ENCODE data around the gene PLEK2.

PLEK2 gene

DNA sequence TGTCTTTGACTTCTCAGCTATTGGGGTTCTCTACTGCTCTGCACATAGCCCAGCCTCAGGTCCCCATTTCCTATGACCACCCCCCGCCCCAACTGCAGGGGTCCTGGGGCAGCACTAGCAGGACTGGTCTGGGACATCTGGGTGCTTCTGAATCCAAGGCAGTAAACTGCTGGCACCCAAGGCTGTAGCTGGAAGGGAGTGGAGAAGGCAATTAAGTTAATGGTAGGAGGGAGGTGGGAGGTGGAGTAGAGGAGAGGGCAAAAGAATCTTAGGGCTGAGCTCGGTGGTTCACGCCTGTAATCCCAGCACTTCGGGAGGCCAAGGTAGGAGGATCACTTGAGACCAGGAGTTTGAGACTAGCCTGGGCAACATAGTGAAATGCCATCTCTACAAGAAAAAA, 11.5 kb downstream of the PLEK2 start:
- Mint-ChIP-seq H3K27ac (no peak overlapping the region), H3K4me3 (no peak overlapping the region), H3K4me1 (ENCODE audit: low read depth) (no peaks in the 10 kb centered on the region), H3K36me3 (ENCODE audit: low read depth) (no peaks in the 10 kb centered on the region), H3K9me3 (no peaks in the 10 kb centered on the region), H3K27me3 (peaks cover 10% of the 10 kb centered on the region)
- intact Hi-C loops (cut with micrococcal nuclease), result no loop called here

- Mint-ChIP-seq H3K27ac (no peak overlapping the region), H3K4me3 (no peak overlapping the region), H3K9me3 (no peaks in the 10 kb centered on the region), H3K36me3 (ENCODE audit: low read depth) (no peaks in the 10 kb centered on the region), H3K27me3 (peaks cover 10% of the 10 kb centered on the region), H3K4me1 (ENCODE audit: low read depth) (no peaks in the 10 kb centered on the region)
- intact Hi-C loops (cut with micrococcal nuclease), result no loop called here
These were observed 14.4 kb downstream of the PLEK2 start for GRCh38 chr14:67397536-67397935.

- no peaks in the 10 kb centered on the region for H3K9me3 Mint-ChIP-seq
- H3K36me3 Mint-ChIP-seq (ENCODE audit: low read depth), result no peaks in the 10 kb centered on the region
- intact Hi-C loops (cut with micrococcal nuclease), result no loop called here
- peaks cover 10% of the 10 kb centered on the region for H3K27me3 Mint-ChIP-seq
- H3K27ac Mint-ChIP-seq, result no peak overlapping the region
- no peak overlapping the region for H3K4me3 Mint-ChIP-seq
- H3K4me1 Mint-ChIP-seq (ENCODE audit: low read depth), result no peaks in the 10 kb centered on the region
These were observed 15.5 kb downstream of the PLEK2 start for GRCh38 chr14:67396381-67396970.

- intact Hi-C loops (cut with micrococcal nuclease), result no loop called here
These were observed 16.1 kb downstream of the PLEK2 start for GRCh38 chr14:67395876-67396189.

GRCh38 chr14:67395086-67395875, 16.7 kb downstream of the PLEK2 start:
- intact Hi-C loops (cut with micrococcal nuclease), result no loop called here
- Mint-ChIP-seq H3K36me3 (ENCODE audit: low read depth) (no peaks in the 10 kb centered on the region), H3K27ac (no peak overlapping the region)

More at GRCh38 chr14:67395876-67396189, 16.1 kb downstream of the PLEK2 start:
- no peak overlapping the region for H3K27ac Mint-ChIP-seq
- H3K4me3 Mint-ChIP-seq, result no peak overlapping the region
- H3K9me3 Mint-ChIP-seq, result no peaks in the 10 kb centered on the region
- no peaks in the 10 kb centered on the region for H3K36me3 Mint-ChIP-seq (ENCODE audit: low read depth)
- no peaks in the 10 kb centered on the region for H3K4me1 Mint-ChIP-seq (ENCODE audit: low read depth)
- H3K27me3 Mint-ChIP-seq, result peaks cover 10% of the 10 kb centered on the region

GRCh38 chr14:67393689-67394088, 18.3 kb downstream of the PLEK2 start:
- Mint-ChIP-seq H3K9me3 (no peaks in the 10 kb centered on the region), H3K27ac (no peak overlapping the region), H3K4me3 (no peak overlapping the region), H3K27me3 (peaks cover 7% of the 10 kb centered on the region), H3K36me3 (ENCODE audit: low read depth) (no peaks in the 10 kb centered on the region), H3K4me1 (ENCODE audit: low read depth) (no peaks in the 10 kb centered on the region)
- intact Hi-C loops (cut with micrococcal nuclease), result no loop called here

More at GRCh38 chr14:67395086-67395875, 16.7 kb downstream of the PLEK2 start:
- H3K27me3 Mint-ChIP-seq, result peaks cover 10% of the 10 kb centered on the region
- H3K9me3 Mint-ChIP-seq, result no peaks in the 10 kb centered on the region
- H3K4me3 Mint-ChIP-seq, result no peak overlapping the region
- no peaks in the 10 kb centered on the region for H3K4me1 Mint-ChIP-seq (ENCODE audit: low read depth)

- no peak overlapping the region for H3K4me3 Mint-ChIP-seq
- no peaks in the 10 kb centered on the region for H3K36me3 Mint-ChIP-seq (ENCODE audit: low read depth)
- H3K27ac Mint-ChIP-seq, result no peak overlapping the region
- intact Hi-C loops (cut with micrococcal nuclease), result no loop called here
- H3K9me3 Mint-ChIP-seq, result no peaks in the 10 kb centered on the region
- peaks cover 3% of the 10 kb centered on the region for H3K27me3 Mint-ChIP-seq
- H3K4me1 Mint-ChIP-seq (ENCODE audit: low read depth), result no peaks in the 10 kb centered on the region
These were observed 19.2 kb downstream of the PLEK2 start for GRCh38 chr14:67392800-67393199.

- H3K4me3 Mint-ChIP-seq, result no peak overlapping the region
- H3K4me1 Mint-ChIP-seq (ENCODE audit: low read depth), result no peaks in the 10 kb centered on the region
- H3K27me3 Mint-ChIP-seq, result peaks cover 3% of the 10 kb centered on the region
- no peaks in the 10 kb centered on the region for H3K36me3 Mint-ChIP-seq (ENCODE audit: low read depth)
- intact Hi-C loops (cut with micrococcal nuclease), result no loop called here
- H3K27ac Mint-ChIP-seq, result no peak overlapping the region
- H3K9me3 Mint-ChIP-seq, result no peaks in the 10 kb centered on the region
These were observed 19.8 kb downstream of the PLEK2 start for GRCh38 chr14:67392123-67392522.

DNA sequence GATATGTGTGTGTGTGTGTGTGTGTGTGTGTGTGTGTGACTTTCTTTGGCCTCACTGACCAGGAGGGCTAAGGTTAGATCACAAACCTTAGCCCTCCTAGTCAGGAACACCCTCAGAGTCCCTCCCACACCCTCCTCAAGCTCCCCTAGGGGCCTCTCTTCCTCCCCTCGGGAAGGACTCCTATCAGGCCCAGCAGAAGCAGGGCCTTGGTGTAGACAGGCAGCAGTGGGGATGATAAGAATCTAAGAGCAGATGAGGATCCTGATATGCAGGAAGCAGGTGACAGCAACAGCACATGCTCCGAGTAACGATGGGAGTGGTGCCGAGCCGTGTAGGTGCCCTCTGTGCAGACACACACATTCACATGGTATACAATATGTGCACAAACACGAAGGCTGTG, 20.7 kb downstream of the PLEK2 start:
- Mint-ChIP-seq H3K27me3 (no peaks in the 10 kb centered on the region), H3K4me3 (no peak overlapping the region), H3K27ac (no peak overlapping the region), H3K4me1 (ENCODE audit: low read depth) (no peaks in the 10 kb centered on the region), H3K36me3 (ENCODE audit: low read depth) (peaks cover 6% of the 10 kb centered on the region), H3K9me3 (no peaks in the 10 kb centered on the region)
- intact Hi-C loops (cut with micrococcal nuclease), result no loop called here

- Mint-ChIP-seq H3K27me3 (no peaks in the 10 kb centered on the region), H3K27ac (no peak overlapping the region), H3K9me3 (no peaks in the 10 kb centered on the region), H3K4me3 (no peak overlapping the region), H3K36me3 (ENCODE audit: low read depth) (peaks cover 18% of the 10 kb centered on the region), H3K4me1 (ENCODE audit: low read depth) (no peaks in the 10 kb centered on the region)
- intact Hi-C loops (cut with micrococcal nuclease), result no loop called here
These were observed 22.0 kb downstream of the PLEK2 start for GRCh38 chr14:67389811-67390534.

- no peak overlapping the region for H3K27ac Mint-ChIP-seq
- no peak overlapping the region for H3K4me3 Mint-ChIP-seq
- intact Hi-C loops (cut with micrococcal nuclease), result no loop called here
- no peaks in the 10 kb centered on the region for H3K9me3 Mint-ChIP-seq
- no peaks in the 10 kb centered on the region for H3K27me3 Mint-ChIP-seq
- H3K36me3 Mint-ChIP-seq (ENCODE audit: low read depth), result peaks cover 25% of the 10 kb centered on the region
- H3K4me1 Mint-ChIP-seq (ENCODE audit: low read depth), result no peaks in the 10 kb centered on the region
These were observed 22.7 kb downstream of the PLEK2 start for GRCh38 chr14:67389275-67389674.

DNA sequence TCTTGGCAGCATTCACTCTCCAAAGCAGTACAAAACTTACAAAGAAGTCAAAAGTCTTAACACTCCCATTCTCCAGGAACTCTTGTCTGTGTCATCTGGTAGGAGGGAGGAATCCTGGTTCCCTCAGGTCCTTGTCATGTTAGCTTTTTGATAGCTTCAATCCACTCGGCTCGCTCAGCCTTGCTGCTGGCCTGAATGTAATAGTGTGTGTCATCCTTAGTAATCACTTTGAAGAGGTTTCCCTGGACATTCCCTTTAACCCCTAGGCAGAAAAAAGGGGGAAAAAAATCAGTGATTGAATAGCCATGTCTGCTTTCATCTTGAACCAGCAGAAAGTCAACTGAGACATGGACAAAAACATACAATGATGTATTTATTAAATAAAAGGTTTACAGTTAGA, 24.8 kb downstream of the PLEK2 start:
- Mint-ChIP-seq H3K27ac (no peak overlapping the region), H3K9me3 (no peaks in the 10 kb centered on the region), H3K36me3 (ENCODE audit: low read depth) (peaks cover 45% of the 10 kb centered on the region), H3K4me3 (no peak overlapping the region), H3K4me1 (ENCODE audit: low read depth) (no peaks in the 10 kb centered on the region), H3K27me3 (no peaks in the 10 kb centered on the region)
- intact Hi-C loops (cut with micrococcal nuclease), result no loop called here

- intact Hi-C loops (cut with micrococcal nuclease), result no loop called here
- H3K4me3 Mint-ChIP-seq, result no peak overlapping the region
- H3K27me3 Mint-ChIP-seq, result no peaks in the 10 kb centered on the region
- no peaks in the 10 kb centered on the region for H3K4me1 Mint-ChIP-seq (ENCODE audit: low read depth)
- H3K9me3 Mint-ChIP-seq, result no peaks in the 10 kb centered on the region
- H3K36me3 Mint-ChIP-seq (ENCODE audit: low read depth), result peaks cover 60% of the 10 kb centered on the region
- H3K27ac Mint-ChIP-seq, result no peak overlapping the region
These were observed 26.3 kb downstream of the PLEK2 start for GRCh38 chr14:67385618-67386017.

DNA sequence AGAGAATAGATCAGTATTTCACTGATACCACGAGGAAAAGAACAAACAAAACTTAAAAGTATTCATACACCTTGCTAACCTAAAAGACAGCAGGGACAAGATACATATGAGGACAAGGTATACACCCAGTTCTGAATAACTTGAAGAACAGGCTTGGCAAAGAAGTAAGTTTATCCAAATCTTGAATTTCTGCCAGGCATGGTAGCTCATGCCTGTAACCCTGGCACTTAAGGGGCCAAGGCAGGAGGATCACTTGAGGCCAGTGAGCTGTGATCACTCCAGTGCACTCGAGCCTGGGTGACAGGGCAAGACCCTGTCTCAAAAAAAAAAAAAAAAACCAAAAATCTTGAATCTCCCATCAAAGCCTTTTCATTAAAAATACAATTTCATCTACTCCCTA, 26.8 kb downstream of the PLEK2 start:
- Mint-ChIP-seq H3K4me1 (ENCODE audit: low read depth) (no peaks in the 10 kb centered on the region), H3K4me3 (no peak overlapping the region), H3K9me3 (no peaks in the 10 kb centered on the region), H3K27me3 (no peaks in the 10 kb centered on the region), H3K27ac (no peak overlapping the region), H3K36me3 (ENCODE audit: low read depth) (peaks cover 65% of the 10 kb centered on the region)
- intact Hi-C loops (cut with micrococcal nuclease), result no loop called here

All from dendritic cell treated with granulocyte-macrophage colony-stimulating factor and Interleukin-4, amounts not matched to agents 40 ng/mL and 50 ng/mL, for 4 days (primary cell).